Measurements from ENCODE around the gene FOXP1. TPM values are rescaled to one million over a fixed set of nuclear protein-coding genes. Genes with fewer than 3 reads are reported as not detected.

The FOXP1 gene
- total and polyA plus RNA-seq, 9 of the 15 experiments (the other 6 are each of a cell fraction or from before 2014, with no cell fraction given) = 7.7 to 34.5 (median 13.7) TPM

GRCh38 chr3:71069797-71070196, 513.7 kb downstream of the FOXP1 start (continued):
- TF ChIP-seq REST (IDR thresholded peaks at IDR 0.05; ENCODE audit: borderline replicate concordance) (peak; percentile 32; the same call in 1 of the 2 replicates), REST (CRISPR knock-in tag; IDR thresholded peaks at IDR 0.05; ENCODE audit: low read depth) (no peak), CEBPZ (IDR thresholded peaks at IDR 0.05; ENCODE audit: borderline replicate concordance, low read depth, low read length) (no peak), ETS1 (conservative IDR thresholded peaks at IDR 0.05; ENCODE audit: control insufficient read depth, low read depth, low read length) (no peak), SNIP1 (IDR thresholded peaks at IDR 0.05; ENCODE audit: low read depth) (no peak), E2F6 (IDR thresholded peaks at IDR 0.05; ENCODE audit: borderline replicate concordance in 1 of 2, extremely low read depth in 1 of 2, insufficient read depth in 1 of 2, insufficient read length in 1 of 2, low read depth in 1 of 2, low read length in 1 of 2, poor library complexity in 1 of 2, severe bottlenecking in 1 of 2) (no peak), MYNN (IDR thresholded peaks at IDR 0.05) (no peak), MYNN (CRISPR knock-in tag; IDR thresholded peaks at IDR 0.05) (no peak), ZNF584 (CRISPR knock-in tag; IDR thresholded peaks at IDR 0.05; ENCODE audit: low read depth) (no peak), ZFPM2 (CRISPR knock-in tag; IDR thresholded peaks at IDR 0.05) (no peak), DDX20 (tag; IDR thresholded peaks at IDR 0.05; ENCODE audit: low read depth) (no peak), C11orf30 (IDR thresholded peaks at IDR 0.05; ENCODE audit: low read depth) (peak; percentile 20; the same call in 1 of the 2 replicates), SMAD1 (IDR thresholded peaks at IDR 0.05; ENCODE audit: low read depth, low read length, partially characterized antibody) (no peak), RBBP5 (IDR thresholded peaks at IDR 0.05; ENCODE audit: borderline replicate concordance, insufficient read depth, low read length, poor library complexity, severe bottlenecking) (no peak)
